Testis (tissue), 3 donors: ENCODE results near the gene PI4KA. TPM values are rescaled to one million over a fixed set of nuclear protein-coding genes. Genes with fewer than 3 reads are reported as not detected.

Experiments
- DNase-seq: peaks from one replicate; pipeline ENCODE4 v3.0.0-alpha.2; 2019
- H3K27ac ChIP-seq, 2 donors: fragments of 200-600 bp; sonication (generic); one replicate each; pipeline ENCODE4 v1.5.1; 2019
- H3K27me3 ChIP-seq: fragments of 200-600 bp; sonication (generic); one replicate; pipeline ENCODE4 v1.5.1; 2019
- H3K36me3 ChIP-seq: fragments of 200-600 bp; sonication (generic); one replicate; pipeline ENCODE4 v1.5.1; 2017; ENCODE audit warnings: low read depth; ENCODE audit errors: missing control alignments
- H3K4me1 ChIP-seq: fragments of 200-600 bp; sonication (generic); one replicate; pipeline ENCODE4 v1.5.1; 2019
- H3K4me3 ChIP-seq, 2 donors: fragments of 200-600 bp; sonication (generic); one replicate each; pipeline ENCODE4 v1.5.1; 2017 to 2019
- H3K9me3 ChIP-seq: fragments of 200-600 bp; sonication (generic); one replicate; pipeline ENCODE4 v1.5.1; 2017
- CTCF ChIP-seq, 3 experiments: fragments of 450-650 bp in 2 of 3; fragments of 200-600 bp in 1 of 3; sonication (generic) in 1 of 3; IDR thresholded peaks; one replicate each; pipeline ENCODE4 v1.5.1; 2016 to 2019; ENCODE audit warnings: antibody characterized with exemption in 3 of 3, mild to moderate bottlenecking in 2 of 3, moderate library complexity in 1 of 3
- POLR2A ChIP-seq: fragments of 450-650 bp; IDR thresholded peaks from one replicate; pipeline ENCODE4 v1.6.1; 2017; ENCODE audit warnings: antibody characterized with exemption, mild to moderate bottlenecking, moderate library complexity
- WGBS, 2 donors: methylation state at CpG; one replicate each; pipeline ENCODE4 v1.1.5; 2018; 5-methylcytosine and 5-hydroxymethylcytosine counted together
- intact Hi-C: fragments of 100-400 bp; cut with DNase I; formaldehyde crosslinking; loops from one replicate; pipeline ENCODE4 v1.15.1; 2023; ENCODE audit warnings: low total_unique reads
- polyA plus RNA-seq: library from polyadenylated mRNA; stranded (reverse); fragments of 350-450 nt; fragmentation: Illumina TruSeq; extraction: RNeasy Lipid Tissue Mini Kit (QIAGEN cat#74804); gene quantifications from one replicate; pipeline ENCODE4 v1.2.3, GENCODE V29; 2014; ENCODE audit warnings: low read depth, low replicate concordance; ENCODE audit not compliant: insufficient read depth
- total RNA-seq, 2 donors: library from RNA; depleted of rRNA; stranded (reverse); fragments of >200 nt; gene quantifications; one replicate each; pipeline ENCODE4 v1.2.3, GENCODE V29; 2016

The PI4KA gene
- total and polyA plus RNA-seq, 3 donors from 2014 or later, result 124 to 196 (median 140) TPM

GRCh38 chr22:20796731-20797130 is 61.9 kb downstream of the PI4KA start:
- Histone ChIP-seq H3K36me3 (no peaks in the 10 kb centered on the region), H3K27ac (no peak overlapping the region), H3K9me3 (no peaks in the 10 kb centered on the region), H3K4me3 (no peak overlapping the region), H3K4me1 (peaks cover 8% of the 10 kb centered on the region), H3K27me3 (no peaks in the 10 kb centered on the region)
- DNase-seq, result no peak
- 87 to 92% methylated on average over 8 of the region's 8 CpGs for WGBS, 2 donors
- TF ChIP-seq POLR2A (no peak), CTCF (IDR thresholded peaks at IDR 0.05) (no peak)
- intact Hi-C loops, result no loop called here

- Histone ChIP-seq H3K27ac (no peak overlapping the region), H3K27me3 (no peaks in the 10 kb centered on the region), H3K4me1 (peaks cover 8% of the 10 kb centered on the region), H3K4me3 (no peak overlapping the region), H3K9me3 (no peaks in the 10 kb centered on the region), H3K36me3 (no peaks in the 10 kb centered on the region)
- 92 to 93% methylated on average over 7 of the region's 7 CpGs for WGBS, 2 donors
- TF ChIP-seq CTCF (IDR thresholded peaks at IDR 0.05), result no peak
- TF ChIP-seq POLR2A, result no peak
- intact Hi-C loops, result no loop called here
- no peak for DNase-seq
Measured at GRCh38 chr22:20794650-20795413, 63.8 kb downstream of the PI4KA start.

GRCh38 chr22:20793748-20794649 is 64.6 kb downstream of the PI4KA start:
- WGBS, 2 donors, result 60 to 64% methylated on average over 10 to 13 of the region's 13 CpGs
- Histone ChIP-seq H3K9me3 (no peaks in the 10 kb centered on the region), H3K4me3 (no peak overlapping the region), H3K36me3 (no peaks in the 10 kb centered on the region), H3K4me1 (peaks cover 8% of the 10 kb centered on the region), H3K27ac (no peak overlapping the region), H3K27me3 (no peaks in the 10 kb centered on the region)
- DNase-seq, result peak; percentile 48
- TF ChIP-seq POLR2A, result no peak
- TF ChIP-seq CTCF (IDR thresholded peaks at IDR 0.05), result no peak
- intact Hi-C loops, result no loop called here

- intact Hi-C loops, result no loop called here
- H3K4me1 ChIP-seq, result peaks cover 13% of the 10 kb centered on the region
- 57 to 79% methylated on average over 3 of the region's 3 CpGs for WGBS, 2 donors
- no peaks in the 10 kb centered on the region for H3K27me3 ChIP-seq
- no peak overlapping the region for H3K27ac ChIP-seq
- no peaks in the 10 kb centered on the region for H3K36me3 ChIP-seq
- DNase-seq, result no peak
- no peak overlapping the region for H3K4me3 ChIP-seq
- no peaks in the 10 kb centered on the region for H3K9me3 ChIP-seq
- TF ChIP-seq CTCF (IDR thresholded peaks at IDR 0.05), result no peak
- no peak for TF ChIP-seq POLR2A
Measured at GRCh38 chr22:20792966-20793728, 65.5 kb downstream of the PI4KA start.
